22Rv1 (cell line): ENCODE data around the gene PLCXD3.

Source experiments
- ZFX ChIP-seq: fragments of 450-650 bp; IDR thresholded peaks from 2 replicates; pipeline ENCODE4 v1.6.1; 2017; ENCODE audit warnings: antibody characterized with exemption, borderline replicate concordance
- TF ChIP-seq, protein P1 (sequence below): fragments of 450-650 bp; IDR thresholded peaks from 2 replicates; pipeline ENCODE4 v1.5.1; 2017; ENCODE audit warnings: mild to moderate bottlenecking

DNA sequence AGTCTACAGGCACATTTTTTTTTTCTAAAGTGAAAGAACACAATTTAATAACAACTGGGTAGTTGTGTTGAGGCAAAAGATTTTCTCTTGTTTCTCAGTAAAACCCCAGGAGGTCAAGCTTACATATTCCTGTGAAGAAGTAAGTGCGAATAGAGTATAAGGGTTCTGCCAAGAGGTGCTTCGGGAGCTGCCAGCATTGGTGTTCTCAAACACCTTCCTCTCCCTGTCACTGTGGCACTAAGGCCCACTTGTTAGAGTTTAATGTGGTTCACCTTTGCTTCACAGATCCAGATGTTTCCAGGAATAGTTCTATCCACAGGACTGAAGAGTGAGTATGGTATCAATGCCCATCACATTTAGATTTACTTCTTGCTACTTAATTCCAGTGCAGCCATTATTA lies 205.3 kb downstream of the PLCXD3 start:
- TF ChIP-seq, protein P1, sequence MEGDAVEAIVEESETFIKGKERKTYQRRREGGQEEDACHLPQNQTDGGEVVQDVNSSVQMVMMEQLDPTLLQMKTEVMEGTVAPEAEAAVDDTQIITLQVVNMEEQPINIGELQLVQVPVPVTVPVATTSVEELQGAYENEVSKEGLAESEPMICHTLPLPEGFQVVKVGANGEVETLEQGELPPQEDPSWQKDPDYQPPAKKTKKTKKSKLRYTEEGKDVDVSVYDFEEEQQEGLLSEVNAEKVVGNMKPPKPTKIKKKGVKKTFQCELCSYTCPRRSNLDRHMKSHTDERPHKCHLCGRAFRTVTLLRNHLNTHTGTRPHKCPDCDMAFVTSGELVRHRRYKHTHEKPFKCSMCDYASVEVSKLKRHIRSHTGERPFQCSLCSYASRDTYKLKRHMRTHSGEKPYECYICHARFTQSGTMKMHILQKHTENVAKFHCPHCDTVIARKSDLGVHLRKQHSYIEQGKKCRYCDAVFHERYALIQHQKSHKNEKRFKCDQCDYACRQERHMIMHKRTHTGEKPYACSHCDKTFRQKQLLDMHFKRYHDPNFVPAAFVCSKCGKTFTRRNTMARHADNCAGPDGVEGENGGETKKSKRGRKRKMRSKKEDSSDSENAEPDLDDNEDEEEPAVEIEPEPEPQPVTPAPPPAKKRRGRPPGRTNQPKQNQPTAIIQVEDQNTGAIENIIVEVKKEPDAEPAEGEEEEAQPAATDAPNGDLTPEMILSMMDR = no peak
- TF ChIP-seq ZFX = no peak
